GM12878 (cell line): ENCODE data around the gene RNF150. TPM values are rescaled to one million over a fixed set of nuclear protein-coding genes. Genes with fewer than 3 reads are reported as not detected.

Experiments used
- ATAC-seq: fragments of 200-7000 bp; cut with Tn5 transposase; 3 replicates; pipeline ENCODE4 v1.9.1; 2020; ENCODE audit warnings: mild to moderate bottlenecking, moderate library complexity
- BruUV-seq: library from RNA; stranded (reverse); fragments of 400-500 nt; replicated peaks from 2 replicates; lab custom pipeline; 2021; lab: Mats Ljungman, UMichigan
- CTCF ChIA-PET: fragments of 300-600 bp; sonication (Branson Sonifier 250); formaldehyde crosslinking; extraction: SDS; loops from one replicate; lab custom pipeline; 2021; ENCODE audit warnings: inconsistent platforms; lab: Yijun Ruan, JAX
- POLR2A ChIA-PET: fragments of 350-600 bp; formaldehyde crosslinking; extraction: SDS; loops from one replicate; lab custom pipeline; 2021; ENCODE audit warnings: inconsistent platforms; lab: Charles Lee
- RAD21 ChIA-PET: fragments of 300-600 bp; sonication (Branson Sonifier 250); formaldehyde crosslinking; loops from one replicate; lab custom pipeline; 2023; ENCODE audit warnings: antibody characterized with exemption; ENCODE audit not compliant: unreplicated experiment; lab: Charles Lee
- SMC1A ChIA-PET: fragments of 300-600 bp; sonication (Branson Sonifier 250); formaldehyde crosslinking; loops from one replicate; lab custom pipeline; 2023; ENCODE audit not compliant: unreplicated experiment, uncharacterized antibody; lab: Charles Lee
- DNase-seq: peaks from one replicate; pipeline ENCODE4 v3.0.0-alpha.2; 2011; ENCODE audit warnings: low read depth, low spot score
- FAIRE-seq: peaks from 3 replicates; lab custom pipeline; 2011; peaks lifted over from hg19 to GRCh38; lab: Jason Lieb, UNC
- H2AFZ ChIP-seq: 2 replicates; pipeline ENCODE4 v1.6.0; 2011; ENCODE audit warnings: low read depth, low read length, control low read depth; ENCODE audit not compliant: control insufficient read depth
- H3K27ac ChIP-seq: 2 replicates; pipeline ENCODE4 v1.5.1; 2011; ENCODE audit warnings: control low read depth; ENCODE audit not compliant: control insufficient read depth, insufficient read depth
- H3K27me3 ChIP-seq, 2 experiments: replicated peaks in 1 of 2; 2 replicates each; pipeline versions ENCODE4 v1.6.0 to v1.6.1; 2011; ENCODE audit warnings: low read length in 1 of 2; ENCODE audit not compliant: control insufficient read depth in 2 of 2, insufficient read depth in 2 of 2
- H3K36me3 ChIP-seq, 2 experiments: 2 replicates each; pipeline ENCODE4 v1.5.1; 2011; ENCODE audit warnings: low read length in 1 of 2; ENCODE audit not compliant: control insufficient read depth in 2 of 2, insufficient read depth in 2 of 2
- H3K4me1 ChIP-seq: 2 replicates; pipeline ENCODE4 v1.6.1; 2011; ENCODE audit warnings: mild to moderate bottlenecking, low read length, moderate library complexity, mixed read lengths; ENCODE audit not compliant: control insufficient read depth, insufficient read depth
- H3K4me2 ChIP-seq: 2 replicates; pipeline ENCODE4 v1.6.0; 2011; ENCODE audit warnings: control low read depth; ENCODE audit not compliant: control insufficient read depth, insufficient read depth
- H3K4me3 ChIP-seq: fragments of 200-600 bp; sonication (generic); 2 replicates; pipeline ENCODE4 v1.5.1; 2016
- H3K79me2 ChIP-seq: 2 replicates; pipeline ENCODE4 v1.6.0; 2011; ENCODE audit warnings: low read length; ENCODE audit not compliant: control insufficient read depth, insufficient read depth
- H3K9ac ChIP-seq: 2 replicates; pipeline ENCODE4 v1.8.0; 2011; ENCODE audit warnings: low read length, control low read depth, mixed read lengths; ENCODE audit not compliant: control insufficient read depth, insufficient read depth
- H3K9me3 ChIP-seq: replicated peaks from 3 replicates; pipeline ENCODE4 v1.5.1; 2011; ENCODE audit warnings: mild to moderate bottlenecking, low read length; ENCODE audit not compliant: control insufficient read depth, insufficient read depth
- H4K20me1 ChIP-seq: 2 replicates; pipeline ENCODE4 v1.6.0; 2011; ENCODE audit not compliant: control insufficient read depth, insufficient read depth
- MEF2B ChIP-seq: fragments of 450-650 bp; IDR thresholded peaks from 2 replicates; pipeline ENCODE4 v1.6.1; 2018; ENCODE audit warnings: mild to moderate bottlenecking, moderate library complexity; ENCODE audit not compliant: partially characterized antibody, poor library complexity, severe bottlenecking
- NBN ChIP-seq: fragments of 450-650 bp; IDR thresholded peaks from 2 replicates; pipeline ENCODE4 v1.6.1; 2016
- PRDM15 ChIP-seq: fragments of 450-650 bp; formaldehyde crosslinking; IDR thresholded peaks from 2 replicates; pipeline ENCODE4 v1.4.0; 2020; ENCODE audit warnings: mild to moderate bottlenecking, moderate library complexity
- RELB ChIP-seq: fragments of 450-650 bp; IDR thresholded peaks from 2 replicates; pipeline ENCODE4 v1.6.1; 2017; ENCODE audit warnings: low read depth, mild to moderate bottlenecking, moderate library complexity
- SIX5 ChIP-seq: IDR thresholded peaks from 2 replicates; pipeline ENCODE4 v1.6.1; 2011; ENCODE audit warnings: mild to moderate bottlenecking, low read depth, low read length, moderate library complexity; ENCODE audit not compliant: severe bottlenecking
- SUPT20H ChIP-seq: IDR thresholded peaks from 2 replicates; pipeline ENCODE4 v1.6.1; 2011; ENCODE audit warnings: low read depth, mild to moderate bottlenecking, low read length, moderate library complexity, borderline replicate concordance; ENCODE audit not compliant: control insufficient read depth
- WRNIP1 ChIP-seq: IDR thresholded peaks from 2 replicates; pipeline ENCODE4 v1.6.1; 2011; ENCODE audit warnings: low read depth, low read length, improper control_type of control experiment, borderline replicate concordance
- WGBS: methylation state at CpG from one replicate; pipeline ENCODE4 v1.1.6; 2016; ENCODE audit warnings: low lambda C conversion rate; ENCODE audit not compliant: insufficient replicate concordance, insufficient coverage; ENCODE audit errors: missing lambda C conversion rate; 5-methylcytosine and 5-hydroxymethylcytosine counted together
- in situ Hi-C: fragments of 300-500 bp; cut with MboI; formaldehyde crosslinking; loops from 9 replicates; pipeline ENCODE4 v1.14.3; 2018; ENCODE audit warnings: mixed read lengths
- intact Hi-C: fragments of 100-400 bp; cut with micrococcal nuclease; formaldehyde crosslinking; loops from one replicate; pipeline ENCODE4 v1.14.2; 2022; ENCODE audit not compliant: unreplicated experiment
- polyA plus RNA-seq, 11 experiments: library from polyadenylated mRNA; depleted of rRNA in 4 of 11; unstranded in 6 of 11; stranded (reverse) in 5 of 11; fragments of >200 nt; fragmentation: Nextera tagmentation in 4 of 11; fragmentation: Illumina TruSeq in 1 of 11; extraction: Ambion mirVana in 4 of 11; extraction: Trizol in 1 of 11; gene quantifications; 1 replicate in 1 of 11; 2 replicates in 10 of 11; pipeline versions ENCODE4 v1.2.1 to v1.2.3, GENCODE V29; 2011 to 2016; ENCODE audit warnings: inconsistent platforms in 2 of 11, missing spikeins in 2 of 11, low read depth in 1 of 11
- total RNA-seq, 4 experiments: library from RNA; depleted of rRNA in 3 of 4; stranded (reverse); fragments of >200 nt in 3 of 4; fragmentation: Illumina TruSeq in 1 of 4; extraction: Trizol in 1 of 4; gene quantifications; 2 replicates each; pipeline versions ENCODE4 v1.2.1 to v1.2.3, GENCODE V29; 2013 to 2021

RNF150 gene
- total and polyA plus RNA-seq, 10 of the 15 experiments (the other 5 are each of a cell fraction or from before 2014, with no cell fraction given) = 0.01 to 2.3 (median 0.04) TPM; not detected in 6

GRCh38 chr4:141056473-141056872 lies 76.8 kb downstream of the RNF150 start:
- CTCF ChIA-PET = no interaction called here
- TF ChIP-seq MEF2B (no peak), RELB (no peak), NBN (no peak), PRDM15 (no peak), SUPT20H (no peak), WRNIP1 (no peak), SIX5 (no peak)
- no peak for ATAC-seq

More at GRCh38 chr4:141056473-141056872, 76.8 kb downstream of the RNF150 start:
- intact Hi-C loops (no loop called here), in situ Hi-C loops (no loop called here)
- Histone ChIP-seq H3K27ac (no peak overlapping the region), H3K27me3 (no peaks in the 10 kb centered on the region; a peak in 1 of 4 replicates), H3K9me3 (no peaks in the 10 kb centered on the region), H3K4me3 (no peak overlapping the region), H3K79me2 (no peaks in the 10 kb centered on the region), H4K20me1 (no peaks in the 10 kb centered on the region), H3K4me2 (no peak overlapping the region), H2AFZ (no peak overlapping the region), H3K9ac (no peak overlapping the region), H3K4me1 (no peaks in the 10 kb centered on the region), H3K36me3 (no peaks in the 10 kb centered on the region)
- no peak for FAIRE-seq
- POLR2A ChIA-PET = no interaction called here
- SMC1A ChIA-PET = interaction anchor here (0.6 kb wide), 1 partner anchor 756 kb away, joined by 3 read pairs; no protein-coding TSS in a partner anchor
- no peak for DNase-seq
- no TSS peak for BruUV-seq
- RAD21 ChIA-PET = no interaction called here
- 7% methylated on average over 3 of the region's 3 CpGs for WGBS
